Liver (tissue), 9 donors: ENCODE measurements around the gene RARA. TPM values are rescaled to one million over a fixed set of nuclear protein-coding genes. Genes with fewer than 3 reads are reported as not detected.

Source experiments
- DNase-seq: peaks from one replicate; pipeline ENCODE4 v3.0.0-alpha.2; 2017; ENCODE audit warnings: low spot score
- H3K27ac ChIP-seq, 2 donors: one replicate each; pipeline ENCODE4 v1.7.0; 2013; ENCODE audit warnings: inconsistent platforms in 2 of 2, low read length in 2 of 2, control low read depth in 1 of 2, low read depth in 1 of 2, mild to moderate bottlenecking in 1 of 2
- H3K27me3 ChIP-seq, 4 donors: one replicate each; pipeline versions ENCODE4 v1.6.1 to v1.7.0; 2013; ENCODE audit warnings: low read length in 3 of 4, inconsistent platforms in 1 of 4, mild to moderate bottlenecking in 1 of 4, moderate library complexity in 1 of 4; ENCODE audit not compliant: control insufficient read depth in 4 of 4, insufficient read depth in 4 of 4
- H3K36me3 ChIP-seq, 4 donors: one replicate each; pipeline versions ENCODE4 v1.6.1 to v1.7.0; 2013; ENCODE audit warnings: low read length in 3 of 4, mild to moderate bottlenecking in 3 of 4, low read depth in 1 of 4, moderate library complexity in 1 of 4; ENCODE audit not compliant: control insufficient read depth in 4 of 4, insufficient read depth in 3 of 4
- H3K4me1 ChIP-seq, 4 donors: one replicate each; pipeline versions ENCODE4 v1.6.1 to v1.7.0; 2013; ENCODE audit warnings: low read length in 3 of 4, mild to moderate bottlenecking in 3 of 4, moderate library complexity in 1 of 4; ENCODE audit not compliant: control insufficient read depth in 4 of 4, insufficient read depth in 4 of 4
- H3K4me3 ChIP-seq, 3 donors: one replicate each; pipeline versions ENCODE4 v1.6.1 to v1.7.0; 2013; ENCODE audit warnings: low read length in 3 of 3, control low read depth in 1 of 3, low read depth in 1 of 3, mild to moderate bottlenecking in 1 of 3
- H3K9ac ChIP-seq, 2 donors: one replicate each; pipeline ENCODE4 v1.7.0; 2013; ENCODE audit warnings: low read length in 2 of 2, mild to moderate bottlenecking in 2 of 2, moderate library complexity in 2 of 2, control low read depth in 1 of 2, low read depth in 1 of 2
- H3K9me3 ChIP-seq, 4 donors: one replicate each; pipeline versions ENCODE4 v1.6.1 to v1.7.0; 2013; ENCODE audit warnings: low read length in 3 of 4; ENCODE audit not compliant: control insufficient read depth in 4 of 4
- FOXA1 ChIP-seq: IDR thresholded peaks from 2 replicates; pipeline ENCODE4 v1.6.1; 2016; ENCODE audit warnings: antibody characterized with exemption
- GABPA ChIP-seq, 2 donors: IDR thresholded peaks in 1 of 2; conservative IDR thresholded peaks in 1 of 2; 2 replicates each; pipeline ENCODE4 v1.6.1; 2016; ENCODE audit warnings: antibody characterized with exemption in 2 of 2, mild to moderate bottlenecking in 1 of 2, moderate library complexity in 1 of 2
- HNF4A ChIP-seq, 2 donors: conservative IDR thresholded peaks; 2 replicates each; pipeline ENCODE4 v1.6.1; 2016; ENCODE audit warnings: antibody characterized with exemption in 2 of 2, mild to moderate bottlenecking in 2 of 2
- NR2F2 ChIP-seq: IDR thresholded peaks from 2 replicates; pipeline ENCODE4 v1.6.1; 2016; ENCODE audit warnings: antibody characterized with exemption
- RAD21 ChIP-seq, 2 donors: IDR thresholded peaks; 2 replicates each; pipeline ENCODE4 v1.6.1; 2016; ENCODE audit warnings: antibody characterized with exemption in 2 of 2, mild to moderate bottlenecking in 2 of 2
- YY1 ChIP-seq: IDR thresholded peaks from 2 replicates; pipeline ENCODE4 v1.6.1; 2016; ENCODE audit warnings: antibody characterized with exemption, mild to moderate bottlenecking
- WGBS: extraction: QIAGEN DNeasy Blood & Tissue Kit; methylation state at CpG from one replicate; pipeline ENCODE4 v1.1.7; 2013; 5-methylcytosine and 5-hydroxymethylcytosine counted together
- polyA plus RNA-seq, 2 donors: library from polyadenylated mRNA; stranded (reverse) in 1 of 2; unstranded in 1 of 2; fragments of 200-250 nt in 1 of 2; fragments of >200 nt in 1 of 2; fragmentation: Nextera tagmentation in 1 of 2; extraction: Ambion mirVana in 1 of 2; gene quantifications; one replicate each; pipeline versions ENCODE4 v1.2.1 to v1.2.3, GENCODE V29; 2013 to 2015
- total RNA-seq, 2 donors: library from RNA; depleted of rRNA; stranded (reverse); fragments of >200 nt; gene quantifications; one replicate each; pipeline ENCODE4 v1.2.3, GENCODE V29; 2014
- TF ChIP-seq, protein P1 (sequence below): fragments of 150-350 bp; IDR thresholded peaks from 2 replicates; pipeline ENCODE4 v1.5.1; 2017; ENCODE audit warnings: improper control_type of control experiment, low read depth, low read length; ENCODE audit not compliant: missing input control
- donor health status: healthy.
- donor health status: healthy.
- donor health status: healthy.
- donor health status: healthy.
- donor health status: healthy.

The RARA gene
- total and polyA plus RNA-seq, 4 donors = 6.6 to 26.2 (median 10.8) TPM

DNA sequence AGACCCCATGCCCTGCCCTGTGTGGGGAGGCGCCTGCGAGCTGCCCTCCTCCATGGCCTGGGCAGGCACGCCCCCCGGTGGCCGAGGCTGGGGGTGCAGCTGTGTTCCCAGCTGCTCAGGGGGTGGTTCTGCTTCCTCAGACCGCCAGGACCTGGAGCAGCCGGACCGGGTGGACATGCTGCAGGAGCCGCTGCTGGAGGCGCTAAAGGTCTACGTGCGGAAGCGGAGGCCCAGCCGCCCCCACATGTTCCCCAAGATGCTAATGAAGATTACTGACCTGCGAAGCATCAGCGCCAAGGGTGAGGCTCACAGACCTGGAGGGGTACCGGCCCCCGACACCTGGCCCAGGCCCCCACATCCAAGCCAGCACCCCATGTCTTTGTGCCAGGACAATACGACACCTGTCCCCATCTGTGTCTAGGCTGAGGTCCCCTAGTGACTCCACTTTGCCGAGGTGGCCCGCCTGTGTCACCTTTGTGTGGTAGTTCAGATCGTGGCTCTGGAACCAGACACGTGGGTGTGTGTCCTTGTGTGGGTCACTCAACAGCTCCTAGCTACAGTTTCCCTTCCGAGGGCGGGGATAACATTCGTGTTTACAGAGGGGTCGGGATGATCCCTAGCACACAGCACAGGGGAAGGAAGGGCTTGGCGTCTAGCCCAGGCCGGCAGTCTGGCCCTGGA is 46.3 kb downstream of the RARA start (continued):
- TF ChIP-seq YY1 = no peak
- no peak for TF ChIP-seq GABPA (IDR thresholded peaks at IDR 0.05 in 1 of 2, conservative IDR thresholded peaks at IDR 0.05 in 1 of 2)
- TF ChIP-seq FOXA1 = no peak
- no peak for TF ChIP-seq HNF4A (conservative IDR thresholded peaks at IDR 0.05)
- peak; percentile 96 to 98 for TF ChIP-seq RAD21 (IDR thresholded peaks at IDR 0.05)

DNA sequence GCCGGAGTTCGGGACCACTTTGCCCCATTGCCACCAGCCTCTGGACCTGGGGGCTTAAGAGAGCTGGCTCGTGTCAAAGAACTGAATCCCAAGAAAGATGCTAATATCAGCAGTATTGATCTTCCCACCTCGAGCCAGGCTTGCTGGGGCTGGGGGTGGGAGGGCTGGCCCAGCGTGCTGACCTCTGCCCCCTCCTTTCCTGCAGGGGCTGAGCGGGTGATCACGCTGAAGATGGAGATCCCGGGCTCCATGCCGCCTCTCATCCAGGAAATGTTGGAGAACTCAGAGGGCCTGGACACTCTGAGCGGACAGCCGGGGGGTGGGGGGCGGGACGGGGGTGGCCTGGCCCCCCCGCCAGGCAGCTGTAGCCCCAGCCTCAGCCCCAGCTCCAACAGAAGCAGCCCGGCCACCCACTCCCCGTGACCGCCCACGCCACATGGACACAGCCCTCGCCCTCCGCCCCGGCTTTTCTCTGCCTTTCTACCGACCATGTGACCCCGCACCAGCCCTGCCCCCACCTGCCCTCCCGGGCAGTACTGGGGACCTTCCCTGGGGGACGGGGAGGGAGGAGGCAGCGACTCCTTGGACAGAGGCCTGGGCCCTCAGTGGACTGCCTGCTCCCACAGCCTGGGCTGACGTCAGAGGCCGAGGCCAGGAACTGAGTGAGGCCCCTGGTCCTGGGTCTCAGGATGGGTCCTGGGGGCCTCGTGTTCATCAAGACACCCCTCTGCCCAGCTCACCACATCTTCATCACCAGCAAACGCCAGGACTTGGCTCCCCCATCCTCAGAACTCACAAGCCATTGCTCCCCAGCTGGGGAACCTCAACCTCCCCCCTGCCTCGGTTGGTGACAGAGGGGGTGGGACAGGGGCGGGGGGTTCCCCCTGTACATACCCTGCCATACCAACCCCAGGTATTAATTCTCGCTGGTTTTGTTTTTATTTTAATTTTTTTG is 47.1 kb downstream of the RARA start:
- Histone ChIP-seq H3K4me3 (no peak overlapping the region), H3K27me3 (no peaks in the 10 kb centered on the region), H3K36me3 (peaks cover 2 to 6% (median 4%) of the 10 kb centered on the region in 4 donors), H3K9me3 (no peaks in the 10 kb centered on the region), H3K9ac (no peak overlapping the region), H3K4me1 (peaks cover 11 to 55% (median 50%) of the 10 kb centered on the region in 4 donors), H3K27ac (peak overlapping the region; percentile 5 to 55)
- TF ChIP-seq NR2F2 (peak; percentile 23), HNF4A (conservative IDR thresholded peaks at IDR 0.05) (no peak), RAD21 (IDR thresholded peaks at IDR 0.05) (no peak)
- peak; percentile 44 for DNase-seq
- 61% methylated on average over 33 of the region's 33 CpGs for WGBS

DNA sequence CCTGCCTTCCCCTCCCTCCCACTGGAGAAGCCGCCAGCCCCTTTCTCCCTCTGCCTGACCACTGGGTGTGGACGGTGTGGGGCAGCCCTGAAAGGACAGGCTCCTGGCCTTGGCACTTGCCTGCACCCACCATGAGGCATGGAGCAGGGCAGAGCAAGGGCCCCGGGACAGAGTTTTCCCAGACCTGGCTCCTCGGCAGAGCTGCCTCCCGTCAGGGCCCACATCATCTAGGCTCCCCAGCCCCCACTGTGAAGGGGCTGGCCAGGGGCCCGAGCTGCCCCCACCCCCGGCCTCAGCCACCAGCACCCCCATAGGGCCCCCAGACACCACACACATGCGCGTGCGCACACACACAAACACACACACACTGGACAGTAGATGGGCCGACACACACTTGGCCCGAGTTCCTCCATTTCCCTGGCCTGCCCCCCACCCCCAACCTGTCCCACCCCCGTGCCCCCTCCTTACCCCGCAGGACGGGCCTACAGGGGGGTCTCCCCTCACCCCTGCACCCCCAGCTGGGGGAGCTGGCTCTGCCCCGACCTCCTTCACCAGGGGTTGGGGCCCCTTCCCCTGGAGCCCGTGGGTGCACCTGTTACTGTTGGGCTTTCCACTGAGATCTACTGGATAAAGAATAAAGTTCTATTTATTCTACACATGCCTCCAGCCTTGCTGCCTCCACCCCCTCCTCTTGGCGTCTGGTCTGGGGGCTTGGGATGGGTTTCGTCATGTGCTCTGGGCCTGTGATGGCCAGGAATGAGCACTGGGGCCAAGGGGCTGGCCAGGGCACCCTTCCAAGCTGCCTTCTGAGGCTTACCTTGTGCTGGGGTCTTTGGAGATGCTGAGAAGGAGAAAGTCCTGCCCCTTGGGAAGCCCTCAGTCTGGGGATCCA is 48.3 kb downstream of the RARA start:
- H3K36me3 ChIP-seq = peaks cover 2 to 6% (median 4%) of the 10 kb centered on the region in 4 donors
- WGBS = 62% methylated on average over 19 of the region's 19 CpGs

More for the DNA sequence above, 48.3 kb downstream of the RARA start:
- Histone ChIP-seq H3K27me3 (no peaks in the 10 kb centered on the region), H3K9me3 (no peaks in the 10 kb centered on the region), H3K27ac (no peak overlapping the region), H3K4me3 (no peak overlapping the region), H3K9ac (no peak overlapping the region), H3K4me1 (peaks cover 8 to 46% (median 41%) of the 10 kb centered on the region in 4 donors)
- DNase-seq = no peak
- TF ChIP-seq, protein P1, sequence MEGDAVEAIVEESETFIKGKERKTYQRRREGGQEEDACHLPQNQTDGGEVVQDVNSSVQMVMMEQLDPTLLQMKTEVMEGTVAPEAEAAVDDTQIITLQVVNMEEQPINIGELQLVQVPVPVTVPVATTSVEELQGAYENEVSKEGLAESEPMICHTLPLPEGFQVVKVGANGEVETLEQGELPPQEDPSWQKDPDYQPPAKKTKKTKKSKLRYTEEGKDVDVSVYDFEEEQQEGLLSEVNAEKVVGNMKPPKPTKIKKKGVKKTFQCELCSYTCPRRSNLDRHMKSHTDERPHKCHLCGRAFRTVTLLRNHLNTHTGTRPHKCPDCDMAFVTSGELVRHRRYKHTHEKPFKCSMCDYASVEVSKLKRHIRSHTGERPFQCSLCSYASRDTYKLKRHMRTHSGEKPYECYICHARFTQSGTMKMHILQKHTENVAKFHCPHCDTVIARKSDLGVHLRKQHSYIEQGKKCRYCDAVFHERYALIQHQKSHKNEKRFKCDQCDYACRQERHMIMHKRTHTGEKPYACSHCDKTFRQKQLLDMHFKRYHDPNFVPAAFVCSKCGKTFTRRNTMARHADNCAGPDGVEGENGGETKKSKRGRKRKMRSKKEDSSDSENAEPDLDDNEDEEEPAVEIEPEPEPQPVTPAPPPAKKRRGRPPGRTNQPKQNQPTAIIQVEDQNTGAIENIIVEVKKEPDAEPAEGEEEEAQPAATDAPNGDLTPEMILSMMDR = no peak
